K562 (cell line): ENCODE measurements around the gene CLTB. TPM values are rescaled to one million over a fixed set of nuclear protein-coding genes. Genes with fewer than 3 reads are reported as not detected.

Source experiments
- CBFA2T2 ChIP-seq: fragments of 450-650 bp; conservative IDR thresholded peaks from 2 replicates; pipeline ENCODE4 v1.6.1; 2017; ENCODE audit warnings: mild to moderate bottlenecking
- CREB1 ChIP-seq, 2 experiments: sonication (generic) in 1 of 2; formaldehyde crosslinking in 1 of 2; IDR thresholded peaks; 2 replicates each; pipeline versions ENCODE4 v1.6.1 to v1.8.0; 2012 to 2022; ENCODE audit warnings: inconsistent platforms in 1 of 2, mild to moderate bottlenecking in 1 of 2, missing genetic modification reagents in 1 of 2, moderate library complexity in 1 of 2
- CXXC5 ChIP-seq: fragments of 250-450 bp; sonication (Bioruptor Pico); IDR thresholded peaks from 2 replicates; pipeline ENCODE4 v1.8.0; 2022; ENCODE audit warnings: inconsistent platforms, mild to moderate bottlenecking, moderate library complexity
- HMG20B ChIP-seq: fragments of 250-450 bp; sonication (Bioruptor Pico); IDR thresholded peaks from 2 replicates; pipeline ENCODE4 v1.5.0; 2021; ENCODE audit warnings: mild to moderate bottlenecking
- IRF1 ChIP-seq: sonication (generic); formaldehyde crosslinking; IDR thresholded peaks from 2 replicates; pipeline ENCODE4 v1.8.0; 2022; ENCODE audit warnings: missing genetic modification reagents, mild to moderate bottlenecking, borderline replicate concordance
- KAT8 ChIP-seq: fragments of 450-650 bp; IDR thresholded peaks from 2 replicates; pipeline ENCODE4 v1.6.1; 2016; ENCODE audit warnings: low read depth, mild to moderate bottlenecking
- NEUROD1 ChIP-seq: fragments of 150-350 bp; IDR thresholded peaks from 2 replicates; pipeline ENCODE4 v1.6.1; 2014; ENCODE audit warnings: borderline replicate concordance, low read length, low read depth; ENCODE audit not compliant: partially characterized antibody
- NKRF ChIP-seq: fragments of 450-650 bp; IDR thresholded peaks from 2 replicates; pipeline ENCODE4 v1.6.1; 2016; ENCODE audit warnings: borderline replicate concordance
- NONO ChIP-seq, 2 experiments: fragments of 200-400 bp in 1 of 2; fragments of 450-650 bp in 1 of 2; formaldehyde crosslinking in 1 of 2; IDR thresholded peaks; 2 replicates each; pipeline ENCODE4 v1.6.1; 2017; ENCODE audit warnings: low read depth in 2 of 2, mild to moderate bottlenecking in 2 of 2, moderate library complexity in 2 of 2, low read length in 1 of 2
- RAD51 ChIP-seq: fragments of 450-650 bp; IDR thresholded peaks from 2 replicates; pipeline ENCODE4 v1.7.1; 2016; ENCODE audit warnings: low read depth, mild to moderate bottlenecking, borderline replicate concordance
- RBM15 ChIP-seq: fragments of 200-400 bp; formaldehyde crosslinking; IDR thresholded peaks from 2 replicates; pipeline ENCODE4 v1.6.1; 2018; ENCODE audit warnings: mild to moderate bottlenecking, low read length, moderate library complexity; ENCODE audit not compliant: insufficient read depth
- RBM39 ChIP-seq: fragments of 200-400 bp; formaldehyde crosslinking; optimal IDR thresholded peaks from 2 replicates; pipeline ENCODE3; 2018; ENCODE audit warnings: low read depth, low read length
- SAFB ChIP-seq: fragments of 200-400 bp; formaldehyde crosslinking; IDR thresholded peaks from 2 replicates; pipeline ENCODE4 v1.6.1; 2017; ENCODE audit warnings: low read depth, low read length, borderline replicate concordance
- TAF15 ChIP-seq: fragments of 200-400 bp; formaldehyde crosslinking; IDR thresholded peaks from 2 replicates; pipeline ENCODE4 v1.6.1; 2017; ENCODE audit warnings: mild to moderate bottlenecking, low read depth, low read length, moderate library complexity
- TARDBP ChIP-seq: fragments of 450-650 bp; IDR thresholded peaks from 2 replicates; pipeline ENCODE4 v1.6.1; 2016
- ZNF197 ChIP-seq: fragments of 200-800 bp; sonication (Bioruptor generic); IDR thresholded peaks from 2 replicates; pipeline ENCODE4 v1.6.1; 2016; ENCODE audit warnings: low read depth, missing genetic modification characterization, missing compliant biosample characterization
- ZNF436 ChIP-seq: fragments of 250-450, 450-650 bp; sonication (Bioruptor Pico); formaldehyde crosslinking; IDR thresholded peaks from 2 replicates; pipeline ENCODE4 v1.7.0; 2020; ENCODE audit warnings: mild to moderate bottlenecking
- ZNF668 ChIP-seq: fragments of 250-450 bp; sonication (Bioruptor Pico); IDR thresholded peaks from 2 replicates; pipeline ENCODE4 v1.8.0; 2022; ENCODE audit warnings: mild to moderate bottlenecking, inconsistent platforms
- polyA plus RNA-seq, 8 experiments: library from polyadenylated mRNA; depleted of rRNA in 4 of 8; stranded (reverse) in 5 of 8; unstranded in 3 of 8; fragments of >200 nt; fragmentation: Nextera tagmentation in 2 of 8; fragmentation: Illumina TruSeq in 1 of 8; extraction: Ambion mirVana in 2 of 8; extraction: Trizol in 1 of 8; gene quantifications; 2 replicates each; pipeline versions ENCODE4 v1.2.1 to v1.2.3, GENCODE V29; 2011 to 2014; ENCODE audit warnings: inconsistent platforms in 1 of 8, missing spikeins in 1 of 8
- total RNA-seq, 7 experiments: library from RNA; depleted of rRNA in 6 of 7; stranded (reverse); fragments of >200 nt in 6 of 7; fragmentation: Illumina TruSeq in 2 of 7; extraction: Trizol in 2 of 7; gene quantifications; 2 replicates each; pipeline versions ENCODE4 v1.2.1 to v1.2.3, GENCODE V29; 2011 to 2021; ENCODE audit warnings: low replicate concordance in 1 of 7
- TF ChIP-seq, protein P1 (sequence below): fragments of 450-650 bp; IDR thresholded peaks from one replicate; pipeline ENCODE4 v1.6.1; 2018; ENCODE audit warnings: mild to moderate bottlenecking, moderate library complexity; ENCODE audit not compliant: partially characterized antibody
- TF ChIP-seq, protein P2 (sequence below): sonication (generic); formaldehyde crosslinking; IDR thresholded peaks from 2 replicates; pipeline ENCODE4 v1.8.0; 2022; ENCODE audit warnings: mild to moderate bottlenecking, low read depth, missing genetic modification reagents
- TF ChIP-seq, protein P3 (sequence below): sonication (generic); formaldehyde crosslinking; IDR thresholded peaks from 2 replicates; pipeline ENCODE4 v1.8.0; 2022; ENCODE audit warnings: mild to moderate bottlenecking, missing genetic modification reagents

Gene CLTB
- total and polyA plus RNA-seq, 9 of the 15 experiments (the other 6 are each of a cell fraction or from before 2014, with no cell fraction given) = 1.8 to 117 (median 39.0) TPM

DNA sequence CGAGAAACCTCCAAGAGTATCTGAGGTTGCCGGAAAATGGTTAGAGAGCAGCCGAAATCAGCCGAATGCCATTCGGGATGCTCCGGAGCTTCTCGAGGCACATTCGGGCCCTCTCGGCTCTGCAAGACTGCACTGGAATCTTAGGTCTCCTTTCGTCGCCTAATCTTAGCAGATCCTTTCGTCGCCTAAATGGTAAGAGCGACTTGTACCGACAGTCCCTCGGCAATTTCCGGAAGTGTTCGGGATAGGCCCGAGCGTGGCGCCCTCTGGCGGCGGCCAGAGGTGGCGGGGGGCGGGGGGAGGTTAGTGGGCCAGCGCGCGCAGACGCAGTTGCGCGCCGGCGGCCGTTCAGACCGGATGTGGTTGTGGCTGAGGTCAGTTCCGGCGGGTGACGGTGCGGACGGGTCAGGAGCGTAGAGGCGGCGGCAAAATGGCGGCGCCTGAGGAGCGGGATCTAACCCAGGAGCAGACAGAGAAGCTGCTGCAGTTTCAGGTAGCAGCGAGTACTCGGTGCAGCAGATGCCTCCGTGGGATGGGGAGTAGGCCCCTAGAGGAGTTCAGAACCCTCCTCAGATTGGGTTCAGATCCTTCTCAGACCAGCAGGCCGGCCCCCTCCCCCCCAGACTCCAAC lies 31.8 kb upstream of the CLTB start, which contains the start of gene FAF2 (continued):
- no peak for TF ChIP-seq RAD51
- no peak for TF ChIP-seq CBFA2T2
- peak; percentile 79 for TF ChIP-seq CREB1 (IDR thresholded peaks at IDR 0.05)
- no peak; the same call in 1 of the 2 replicates for TF ChIP-seq CREB1 (CRISPR knock-in tag; IDR thresholded peaks at IDR 0.05)
- no peak for TF ChIP-seq ZNF197 (CRISPR knock-in tag)
- no peak for TF ChIP-seq RBM15
- no peak for TF ChIP-seq TARDBP
- no peak for TF ChIP-seq IRF1 (CRISPR knock-in tag)
- TF ChIP-seq KAT8 = no peak
- TF ChIP-seq ZNF436 (CRISPR knock-in tag) = no peak
- TF ChIP-seq HMG20B (CRISPR knock-in tag) = no peak
- no peak for TF ChIP-seq SAFB
- TF ChIP-seq NONO (IDR thresholded peaks at IDR 0.05; ENCODE audit: low read depth in 2 of 2, low read length in 1 of 2) = no peak
- no peak for TF ChIP-seq TAF15
- no peak; the same call in 1 of the 2 replicates for TF ChIP-seq NKRF
- TF ChIP-seq ZNF668 = no peak
- no peak for TF ChIP-seq RBM39
- TF ChIP-seq NEUROD1 = peak; percentile 52
- peak; percentile 77 for TF ChIP-seq CXXC5 (CRISPR knock-in tag)
- TF ChIP-seq, protein P1, sequence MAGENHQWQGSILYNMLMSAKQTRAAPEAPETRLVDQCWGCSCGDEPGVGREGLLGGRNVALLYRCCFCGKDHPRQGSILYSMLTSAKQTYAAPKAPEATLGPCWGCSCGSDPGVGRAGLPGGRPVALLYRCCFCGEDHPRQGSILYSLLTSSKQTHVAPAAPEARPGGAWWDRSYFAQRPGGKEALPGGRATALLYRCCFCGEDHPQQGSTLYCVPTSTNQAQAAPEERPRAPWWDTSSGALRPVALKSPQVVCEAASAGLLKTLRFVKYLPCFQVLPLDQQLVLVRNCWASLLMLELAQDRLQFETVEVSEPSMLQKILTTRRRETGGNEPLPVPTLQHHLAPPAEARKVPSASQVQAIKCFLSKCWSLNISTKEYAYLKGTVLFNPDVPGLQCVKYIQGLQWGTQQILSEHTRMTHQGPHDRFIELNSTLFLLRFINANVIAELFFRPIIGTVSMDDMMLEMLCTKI = no peak
- TF ChIP-seq, protein P2, sequence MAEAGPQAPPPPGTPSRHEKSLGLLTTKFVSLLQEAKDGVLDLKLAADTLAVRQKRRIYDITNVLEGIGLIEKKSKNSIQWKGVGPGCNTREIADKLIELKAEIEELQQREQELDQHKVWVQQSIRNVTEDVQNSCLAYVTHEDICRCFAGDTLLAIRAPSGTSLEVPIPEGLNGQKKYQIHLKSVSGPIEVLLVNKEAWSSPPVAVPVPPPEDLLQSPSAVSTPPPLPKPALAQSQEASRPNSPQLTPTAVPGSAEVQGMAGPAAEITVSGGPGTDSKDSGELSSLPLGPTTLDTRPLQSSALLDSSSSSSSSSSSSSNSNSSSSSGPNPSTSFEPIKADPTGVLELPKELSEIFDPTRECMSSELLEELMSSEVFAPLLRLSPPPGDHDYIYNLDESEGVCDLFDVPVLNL (CRISPR knock-in tag) = peak; percentile 43; the same call in 1 of the 2 replicates
- TF ChIP-seq, protein P3, sequence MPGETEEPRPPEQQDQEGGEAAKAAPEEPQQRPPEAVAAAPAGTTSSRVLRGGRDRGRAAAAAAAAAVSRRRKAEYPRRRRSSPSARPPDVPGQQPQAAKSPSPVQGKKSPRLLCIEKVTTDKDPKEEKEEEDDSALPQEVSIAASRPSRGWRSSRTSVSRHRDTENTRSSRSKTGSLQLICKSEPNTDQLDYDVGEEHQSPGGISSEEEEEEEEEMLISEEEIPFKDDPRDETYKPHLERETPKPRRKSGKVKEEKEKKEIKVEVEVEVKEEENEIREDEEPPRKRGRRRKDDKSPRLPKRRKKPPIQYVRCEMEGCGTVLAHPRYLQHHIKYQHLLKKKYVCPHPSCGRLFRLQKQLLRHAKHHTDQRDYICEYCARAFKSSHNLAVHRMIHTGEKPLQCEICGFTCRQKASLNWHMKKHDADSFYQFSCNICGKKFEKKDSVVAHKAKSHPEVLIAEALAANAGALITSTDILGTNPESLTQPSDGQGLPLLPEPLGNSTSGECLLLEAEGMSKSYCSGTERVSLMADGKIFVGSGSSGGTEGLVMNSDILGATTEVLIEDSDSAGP (CRISPR knock-in tag) = no peak; the same call in 1 of the 2 replicates
